ENCODE measurements around the gene TCF7L2. TPM values are rescaled to one million over a fixed set of nuclear protein-coding genes. Genes with fewer than 3 reads are reported as not detected.
A peak's percentile ranks its signal among the peaks of the same experiment; 100 is the strongest.

Gene TCF7L2
- total RNA-seq, 1 donor, result 6.7 TPM

DNA sequence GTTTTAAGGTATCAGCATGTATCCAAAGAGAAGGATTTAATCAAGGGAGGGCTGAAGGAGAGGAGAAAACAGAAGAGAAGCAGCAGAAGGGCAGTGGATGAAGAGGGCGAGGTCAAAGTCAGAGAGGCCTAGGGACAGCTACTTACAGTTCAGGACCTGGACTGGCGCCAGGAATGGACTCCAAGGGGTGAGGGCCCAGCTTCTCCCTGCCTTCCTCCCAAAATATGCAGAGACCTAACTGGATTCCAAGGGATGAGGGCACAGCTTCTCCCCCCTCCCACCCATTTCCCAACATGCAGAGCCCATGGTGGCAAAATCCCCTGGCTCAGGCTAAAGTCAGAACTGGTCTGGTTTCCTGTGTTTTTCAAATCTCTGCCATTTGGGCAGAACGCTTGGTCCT is 3.4 kb upstream of the TCF7L2 start:
- DNase-seq (ENCODE audit: low read depth in 2 of 3, low spot score in 2 of 3), result no peak

DNA sequence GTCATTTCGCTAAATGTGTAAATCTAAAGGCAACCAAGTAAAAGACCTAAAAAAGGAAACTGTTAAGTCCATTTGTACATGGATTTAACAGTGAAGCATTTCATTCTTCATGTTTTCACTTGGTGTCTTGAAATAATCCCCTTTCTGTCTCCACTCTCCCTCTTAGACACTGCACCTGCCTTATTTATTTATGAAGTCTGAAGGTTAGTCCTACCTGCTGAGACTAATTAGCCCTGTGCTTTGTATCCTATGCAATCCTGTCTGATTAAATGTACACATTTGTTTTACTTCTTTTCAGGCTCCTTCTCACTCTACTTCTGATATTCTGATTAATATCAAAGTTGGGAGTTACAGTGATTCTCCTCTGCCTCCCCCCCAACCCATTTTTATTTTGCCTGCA is 1.9 kb upstream of the TCF7L2 start:
- no peak for DNase-seq (ENCODE audit: low read depth in 2 of 3, low spot score in 2 of 3)

DNA sequence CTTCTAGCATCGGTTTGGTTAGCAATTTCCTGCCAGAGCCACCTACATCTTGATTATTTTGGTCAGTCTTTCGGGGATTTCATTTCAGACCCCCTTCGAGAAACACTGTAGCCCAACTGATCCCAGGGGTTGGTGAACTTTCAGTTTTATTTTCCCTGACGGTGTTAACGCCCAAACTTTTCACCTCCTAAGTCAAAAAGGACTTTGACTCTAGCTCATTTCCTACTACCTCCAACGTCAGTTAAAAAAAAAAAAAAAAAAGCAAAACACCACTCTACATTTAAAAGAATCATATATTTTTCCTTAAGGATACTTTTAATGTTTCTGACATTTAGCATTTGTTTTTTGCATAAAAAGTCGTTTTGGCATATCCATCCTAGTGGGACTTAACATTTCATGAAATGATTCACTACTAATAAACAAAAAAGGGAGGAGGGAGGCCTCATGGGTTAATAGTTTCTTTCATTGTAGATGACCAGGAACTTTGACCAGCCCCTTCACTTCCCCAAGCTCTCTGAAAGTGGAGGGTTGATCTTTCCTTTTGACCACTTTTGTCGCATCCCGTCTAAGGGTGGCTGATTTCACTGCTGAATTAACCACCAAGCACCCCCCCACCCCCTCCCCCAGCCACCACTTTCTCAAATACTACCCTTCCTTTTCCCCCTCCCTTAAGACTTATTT is 764 bp upstream of the TCF7L2 start:
- DNase-seq (ENCODE audit: low read depth in 2 of 3, low spot score in 2 of 3), result peak in 1 of 3 donors; percentile 17

DNA sequence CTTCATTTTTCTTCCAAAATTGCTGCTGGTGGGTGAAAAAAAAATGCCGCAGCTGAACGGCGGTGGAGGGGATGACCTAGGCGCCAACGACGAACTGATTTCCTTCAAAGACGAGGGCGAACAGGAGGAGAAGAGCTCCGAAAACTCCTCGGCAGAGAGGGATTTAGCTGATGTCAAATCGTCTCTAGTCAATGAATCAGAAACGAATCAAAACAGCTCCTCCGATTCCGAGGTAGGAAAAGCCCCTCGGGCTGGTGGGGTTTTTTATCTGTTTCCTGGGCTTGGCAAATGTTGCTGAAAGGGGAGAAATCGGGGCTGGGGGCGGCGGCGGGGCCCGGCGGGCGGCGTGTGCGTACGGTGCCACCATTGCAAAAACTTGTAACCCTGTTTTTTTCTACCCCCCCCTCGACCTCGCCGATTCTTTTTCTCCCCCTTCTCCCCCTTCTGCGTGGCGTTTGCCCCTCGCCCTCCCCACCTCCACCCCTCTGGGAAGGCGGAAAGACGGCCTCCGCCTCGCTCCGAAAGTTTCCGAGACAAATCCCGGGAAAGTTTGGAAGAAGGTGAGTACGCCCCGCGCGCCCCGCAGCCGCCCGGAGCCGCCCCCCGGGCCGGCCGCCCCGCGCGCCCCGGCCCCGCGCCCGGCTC is 789 bp downstream of the TCF7L2 start:
- DNase-seq (ENCODE audit: low read depth in 2 of 3, low spot score in 2 of 3), result peak in 1 of 3 donors; percentile 39

DNA sequence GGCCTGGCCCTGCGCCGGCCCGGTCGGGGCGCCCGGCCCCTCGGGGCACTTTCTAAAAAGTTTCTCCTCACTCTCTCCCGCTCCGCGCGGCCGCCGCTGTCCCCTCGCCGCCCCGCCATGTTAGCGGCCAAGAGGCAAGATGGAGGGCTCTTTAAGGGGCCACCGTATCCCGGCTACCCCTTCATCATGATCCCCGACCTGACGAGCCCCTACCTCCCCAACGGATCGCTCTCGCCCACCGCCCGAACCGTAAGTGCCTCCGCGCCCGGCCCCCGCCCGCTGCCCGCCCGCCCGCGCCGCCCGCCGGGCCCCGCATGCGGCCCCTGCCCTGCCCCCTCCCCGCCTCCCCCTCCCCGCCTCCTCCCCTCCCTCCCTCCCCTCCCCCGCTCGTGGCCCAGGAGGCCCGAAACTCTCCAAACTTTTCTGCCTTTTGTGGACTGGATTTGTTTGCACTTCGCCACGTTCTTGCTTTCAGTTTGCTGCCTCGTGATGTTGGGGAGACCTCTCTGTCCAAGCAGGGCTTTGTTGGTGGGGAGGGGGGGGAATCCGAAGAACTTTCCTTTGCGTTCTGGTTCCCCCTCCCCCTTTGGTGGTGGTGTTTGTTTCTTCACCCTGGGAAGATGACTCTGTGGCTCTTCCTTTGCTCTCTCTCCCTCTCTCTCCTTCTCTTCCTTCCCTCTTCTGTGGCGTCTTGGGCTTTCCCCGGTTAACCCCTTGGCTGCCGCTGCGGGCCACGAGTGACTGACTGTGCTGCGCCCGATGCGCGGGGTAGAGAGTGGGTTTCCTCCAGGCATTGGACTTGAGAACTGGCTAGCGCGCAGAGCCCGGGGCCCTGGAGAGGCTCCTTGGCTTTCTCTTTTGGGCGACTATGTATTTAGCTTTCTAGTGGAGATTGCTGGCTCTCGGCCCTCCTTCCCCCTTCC is 1.6 kb downstream of the TCF7L2 start:
- DNase-seq (ENCODE audit: low read depth in 2 of 3, low spot score in 2 of 3), result peak; percentile 18 to 80 (median 80)

DNA sequence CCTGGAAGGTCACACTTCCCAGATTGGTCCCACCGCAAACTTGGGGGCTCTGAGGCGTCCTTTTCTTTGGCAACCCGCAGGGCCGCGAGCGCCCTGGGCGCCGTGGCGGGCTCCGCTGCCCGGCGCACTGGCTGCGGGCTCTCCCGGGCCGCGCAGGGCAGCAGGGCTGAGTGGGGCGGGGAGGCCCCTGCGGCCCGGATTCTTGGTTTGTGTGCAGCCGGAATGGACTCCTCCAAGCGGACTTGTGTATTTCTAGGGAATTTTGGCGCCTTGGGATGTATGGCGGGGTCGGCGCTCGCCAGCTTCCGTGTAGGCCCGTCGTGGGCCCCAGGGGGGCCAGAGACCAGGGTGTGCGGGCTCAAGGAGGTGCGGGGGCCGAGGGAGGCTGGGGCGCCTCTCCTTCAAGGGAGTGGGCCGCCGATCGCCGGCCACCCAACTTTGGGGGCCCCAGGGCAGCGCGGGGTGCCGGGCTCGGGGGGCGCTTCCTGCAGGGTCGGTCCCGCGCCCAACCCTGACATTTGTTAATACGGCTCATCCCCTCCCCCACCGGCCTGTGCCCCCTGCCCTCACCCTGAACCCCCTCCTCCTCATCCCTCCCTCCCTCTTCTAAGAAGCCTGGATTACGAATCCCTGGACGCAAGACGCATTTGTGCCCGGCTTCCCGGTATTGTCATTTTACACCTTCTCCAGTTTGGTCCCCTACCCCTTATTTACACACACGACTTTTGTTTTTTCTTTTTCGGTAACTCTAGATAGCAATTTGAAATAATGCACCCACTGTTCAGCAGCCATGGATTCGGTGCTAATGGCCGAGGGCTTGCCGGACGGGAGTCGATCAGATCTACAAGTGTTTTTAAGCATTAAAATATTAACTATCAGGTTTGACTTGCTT is 2.5 kb downstream of the TCF7L2 start:
- peak in 1 of 3 donors; percentile 9 for DNase-seq (ENCODE audit: low read depth in 2 of 3, low spot score in 2 of 3)

DNA sequence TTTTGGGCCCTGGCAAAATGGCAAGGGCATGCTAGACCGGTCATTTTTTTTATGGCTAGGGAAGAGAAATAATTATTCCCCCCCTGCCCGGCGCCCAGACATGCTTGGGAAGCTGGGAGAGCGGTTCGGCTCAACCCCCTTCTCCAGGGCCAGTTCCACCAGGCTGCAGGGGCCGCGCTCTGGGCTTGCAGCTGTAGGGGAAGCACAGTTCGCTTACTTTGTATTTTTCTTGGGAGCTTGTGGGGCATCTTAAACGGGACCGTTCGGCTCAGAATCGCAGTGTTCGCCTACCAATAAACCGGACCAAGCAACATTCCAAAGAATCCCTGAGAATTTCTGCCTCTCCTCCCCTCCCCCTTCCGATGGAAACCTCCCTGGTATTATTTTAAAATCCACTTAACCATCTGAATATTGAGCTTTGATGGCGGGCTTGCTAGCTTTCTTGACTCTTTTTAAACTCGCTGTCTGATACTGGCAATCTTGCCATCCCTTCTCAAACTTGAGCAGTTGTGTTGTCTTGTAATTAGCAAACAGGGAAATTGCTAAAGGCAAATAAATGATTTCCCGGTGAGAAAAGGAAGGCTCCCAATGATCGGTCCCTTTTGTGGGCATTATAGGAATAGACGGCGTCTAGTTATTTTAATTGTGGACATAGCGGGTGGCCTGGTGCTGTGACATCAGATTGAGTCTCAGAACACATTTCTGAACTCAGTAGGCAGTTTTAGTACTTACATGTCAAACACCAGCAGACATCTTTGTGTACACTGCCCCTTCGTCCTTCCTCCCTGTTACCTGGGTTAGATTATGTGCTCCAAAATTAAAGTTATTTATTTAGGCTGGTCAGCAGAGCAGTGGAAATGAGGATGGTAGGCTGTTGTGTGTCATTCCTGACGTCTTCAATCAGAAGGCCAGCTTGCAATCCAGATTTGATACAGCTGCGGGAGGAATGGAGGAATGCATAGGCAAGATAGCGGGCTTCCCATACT is 3.4 kb downstream of the TCF7L2 start:
- DNase-seq (ENCODE audit: low read depth in 2 of 3, low spot score in 2 of 3), result no peak

DNA sequence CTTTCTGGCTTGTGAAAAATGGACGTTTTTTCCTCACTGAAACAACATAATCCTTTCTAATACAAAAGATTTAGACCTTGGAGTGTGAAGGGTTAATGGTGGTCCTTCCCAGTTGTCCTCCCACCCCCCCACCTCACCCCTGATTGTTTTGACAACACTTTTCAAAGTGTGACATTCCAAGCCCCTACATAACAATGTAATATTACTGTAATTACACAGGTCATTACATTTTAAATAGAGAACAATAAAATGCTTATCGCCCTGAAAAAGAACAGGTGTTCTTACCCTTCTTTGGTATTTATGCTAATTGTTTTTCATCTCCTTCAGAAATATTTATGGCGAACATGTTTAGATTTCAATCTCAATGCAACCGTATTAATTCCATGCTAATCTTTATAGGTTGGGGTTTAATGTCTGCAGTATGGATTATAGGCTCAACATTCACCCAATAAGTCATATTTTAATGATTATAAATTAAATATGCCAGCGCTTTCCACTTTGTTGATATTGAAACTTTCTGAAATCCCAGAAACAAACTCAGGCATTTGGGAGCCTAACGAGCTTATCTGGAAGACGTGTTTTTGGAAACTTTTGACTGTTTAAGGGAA is 5.0 kb downstream of the TCF7L2 start:
- no peak for DNase-seq (ENCODE audit: low read depth in 2 of 3, low spot score in 2 of 3)

DNA sequence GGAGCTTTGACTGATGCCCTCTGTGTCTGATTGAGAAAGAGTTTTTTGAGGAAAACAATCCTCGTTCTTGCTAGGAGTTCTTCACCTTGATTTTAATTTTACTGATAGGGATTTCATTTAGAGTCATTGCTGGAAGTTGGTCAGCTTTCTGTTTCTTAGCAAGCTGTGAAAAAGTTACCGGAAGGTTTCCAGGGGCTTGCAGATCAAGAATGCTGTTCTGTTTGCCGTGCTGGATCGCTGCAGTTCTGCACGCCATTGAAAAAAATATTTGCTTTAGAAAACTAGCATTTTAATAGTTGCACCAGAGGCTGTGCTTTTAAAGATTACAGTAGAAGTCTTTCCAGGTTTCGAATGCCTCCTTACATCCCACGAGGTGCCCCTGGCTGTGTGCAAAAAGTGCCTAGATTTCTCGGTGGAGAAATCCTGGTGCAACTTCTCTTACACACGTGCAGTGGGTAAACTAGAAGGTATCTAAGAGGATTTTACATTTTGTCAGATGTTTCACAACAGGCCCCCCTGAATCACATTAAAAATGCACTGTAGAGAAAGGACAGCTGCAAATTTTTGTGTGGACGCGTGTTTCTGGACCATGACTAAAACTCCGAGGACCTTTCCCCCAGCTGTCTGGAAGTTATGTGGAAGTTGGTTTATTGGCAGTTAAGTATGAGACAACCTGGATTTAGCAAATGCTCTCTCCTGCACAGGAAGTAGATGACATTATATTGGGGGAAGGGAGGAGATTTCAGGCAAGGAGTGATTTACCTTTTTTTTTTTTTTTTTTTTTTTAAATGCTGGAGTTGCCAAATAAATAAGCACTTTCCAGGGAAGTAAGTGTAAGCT is 5.8 kb downstream of the TCF7L2 start:
- no peak for DNase-seq (ENCODE audit: low read depth in 2 of 3, low spot score in 2 of 3)

DNA sequence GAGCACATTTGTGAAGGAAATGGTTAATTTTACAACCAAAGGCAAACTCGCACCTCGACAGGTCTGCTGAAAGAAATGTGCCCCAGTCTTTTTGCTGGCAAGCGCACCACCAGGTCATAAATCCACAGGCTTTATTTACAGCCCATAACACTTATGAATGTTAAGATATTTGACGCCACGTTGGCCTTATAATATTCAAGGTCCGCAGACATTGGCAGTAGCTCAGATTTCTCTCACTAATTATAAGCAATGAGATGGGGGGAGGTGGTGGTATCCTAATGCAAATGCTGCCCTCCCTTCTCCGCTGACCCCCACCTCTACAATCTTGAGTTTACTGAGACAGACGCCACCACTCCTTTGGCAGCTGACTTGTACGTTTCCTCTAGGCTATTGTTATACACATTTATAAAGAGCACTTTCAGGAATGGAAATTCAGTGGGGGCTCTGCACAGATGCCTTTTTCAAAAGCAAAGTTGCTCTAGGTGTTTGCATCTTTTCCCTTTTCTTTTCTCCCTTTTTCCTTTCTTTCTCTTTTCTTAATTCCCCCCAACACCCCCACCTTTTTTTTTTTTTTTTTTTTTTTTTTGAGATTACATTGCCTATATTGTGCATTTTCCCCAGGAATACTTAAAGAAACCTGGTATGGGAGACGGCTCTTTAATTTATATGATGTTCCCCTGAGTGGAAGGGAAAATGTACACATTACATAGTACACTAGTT is 6.7 kb downstream of the TCF7L2 start:
- no peak for DNase-seq (ENCODE audit: low read depth in 2 of 3, low spot score in 2 of 3)

DNA sequence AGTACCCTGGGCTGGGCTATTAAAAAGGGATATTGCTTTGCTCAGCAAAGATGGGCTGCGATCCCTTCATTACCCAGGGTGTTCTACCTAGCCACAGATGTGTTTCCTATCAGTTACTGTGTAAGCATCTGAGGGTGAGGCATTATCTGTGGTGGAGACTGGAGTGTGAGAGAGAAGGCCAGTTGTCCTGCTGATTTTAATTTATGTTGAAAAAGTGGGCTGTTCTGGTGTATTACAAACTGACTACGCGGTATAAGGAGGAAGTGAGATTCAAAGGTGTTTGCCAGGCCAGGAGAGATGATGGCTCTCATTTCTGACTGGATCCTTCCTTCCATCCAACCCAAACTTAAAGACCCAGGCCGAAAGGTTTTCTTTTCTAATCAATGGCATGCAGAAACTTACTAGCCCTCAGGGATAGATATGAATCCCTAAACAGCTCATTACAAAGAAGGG is 7.6 kb downstream of the TCF7L2 start:
- DNase-seq (ENCODE audit: low read depth in 2 of 3, low spot score in 2 of 3), result no peak

DNA sequence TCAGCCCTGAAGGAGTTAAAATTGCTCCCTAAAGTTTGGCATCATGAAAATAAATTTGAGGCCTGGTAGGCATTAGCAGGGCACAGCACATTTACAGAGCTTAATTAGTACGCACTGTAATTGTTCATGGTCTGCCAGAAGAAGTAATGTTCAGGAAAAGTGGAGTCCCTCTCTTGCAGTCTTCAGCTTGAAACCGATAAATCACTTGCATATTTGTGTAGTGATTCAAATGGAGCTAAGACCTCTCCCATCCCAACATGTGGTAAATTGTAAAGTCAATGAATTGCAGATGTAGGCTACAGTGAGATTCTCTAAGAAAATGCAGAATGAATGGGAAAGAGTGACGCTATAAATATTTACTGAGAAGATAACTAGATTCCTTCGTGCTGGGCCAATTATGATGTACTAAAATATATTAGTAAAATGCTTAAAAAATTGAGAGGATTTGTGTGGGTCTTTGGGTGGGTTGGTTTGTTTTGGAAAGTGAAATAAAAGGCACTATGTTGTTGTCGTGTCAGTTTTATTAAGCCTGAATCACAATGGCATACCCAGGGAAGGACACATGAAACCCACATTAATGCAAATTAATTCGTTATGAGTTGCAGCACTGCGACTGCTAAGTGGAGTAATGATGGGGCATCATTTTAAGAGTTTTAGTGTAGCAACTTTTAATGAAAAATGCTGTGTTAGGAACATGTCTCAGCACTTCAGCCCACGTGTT is 8.4 kb downstream of the TCF7L2 start:
- no peak for DNase-seq (ENCODE audit: low read depth in 2 of 3, low spot score in 2 of 3)

DNA sequence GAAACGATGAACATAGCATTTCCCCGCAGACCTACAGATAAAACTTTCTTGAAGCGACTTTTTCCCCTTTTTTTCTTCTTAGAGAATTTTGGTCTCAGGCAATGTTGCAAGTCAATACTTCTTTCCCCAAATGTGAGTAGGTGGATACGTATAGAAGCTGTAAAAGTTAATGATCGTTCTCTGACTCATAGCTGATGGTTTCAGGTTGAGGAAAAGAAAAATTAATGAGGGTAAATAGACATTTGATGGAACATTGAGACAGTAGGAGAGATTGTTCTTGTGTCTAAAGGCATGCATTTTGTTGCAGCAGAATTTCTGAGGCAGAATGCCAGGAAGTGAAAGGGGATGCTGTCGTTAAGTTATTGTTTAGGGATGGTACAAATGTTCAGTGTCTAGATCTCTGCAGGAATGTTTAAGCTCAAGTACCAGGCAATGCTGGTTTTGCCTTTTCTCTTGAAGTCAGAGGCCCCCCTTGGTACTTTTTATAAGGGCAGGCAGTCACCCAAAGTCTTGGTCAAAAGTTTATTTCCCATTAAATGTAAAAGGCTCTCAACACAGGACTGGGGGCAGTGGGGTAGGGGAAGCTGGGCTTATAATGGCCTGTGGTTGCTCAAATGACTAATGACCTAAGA is 9.3 kb downstream of the TCF7L2 start:
- no peak for DNase-seq (ENCODE audit: low read depth in 2 of 3, low spot score in 2 of 3)

DNA sequence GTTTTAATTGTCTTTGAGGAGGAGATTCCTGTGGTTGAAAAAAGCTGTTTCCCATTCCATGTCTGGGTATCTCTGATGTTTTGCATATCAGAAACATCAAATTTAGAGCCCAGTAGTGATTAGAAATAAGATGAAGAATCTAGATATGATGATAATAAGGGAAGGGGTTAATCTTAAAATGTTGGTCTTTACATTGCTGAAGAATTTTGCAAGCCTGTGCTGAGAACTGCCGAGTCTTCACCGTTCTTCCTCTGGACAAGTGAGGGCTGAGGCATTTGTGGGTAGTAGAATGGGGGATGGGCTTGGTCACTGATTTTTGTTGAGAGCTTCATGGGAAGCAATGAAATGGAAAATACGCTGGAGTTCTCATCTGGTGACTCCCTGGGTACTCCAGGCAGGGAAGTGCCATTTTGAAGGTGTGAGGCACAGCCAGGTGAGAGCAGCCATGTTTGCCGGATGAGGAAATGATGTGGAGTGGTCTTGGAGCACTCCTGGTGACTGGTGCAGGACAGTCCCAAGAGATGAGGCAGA is 10.2 kb downstream of the TCF7L2 start:
- no peak for DNase-seq (ENCODE audit: low read depth in 2 of 3, low spot score in 2 of 3)

DNA sequence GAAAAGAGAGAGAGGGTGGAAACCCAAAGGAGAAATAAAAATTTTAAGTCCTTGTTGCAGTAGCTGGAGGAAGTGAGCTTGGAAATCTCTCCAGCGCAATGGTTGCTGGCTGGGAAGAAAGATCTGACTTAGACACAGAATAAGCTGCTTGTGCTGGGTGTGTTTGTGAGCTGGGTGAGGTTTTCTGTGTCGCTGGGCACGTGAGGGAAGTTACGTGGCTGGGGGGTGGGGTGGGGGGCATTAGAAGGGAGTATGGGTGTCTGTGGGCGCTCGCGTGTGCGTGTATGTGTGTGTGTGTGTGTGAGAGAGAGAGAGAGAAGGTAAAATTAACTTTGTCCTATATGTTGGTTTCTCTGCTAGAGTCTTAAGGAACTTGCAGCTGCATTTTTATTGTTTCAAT is 11.6 kb downstream of the TCF7L2 start:
- peak in 1 of 3 donors; percentile 58 for DNase-seq (ENCODE audit: low read depth in 2 of 3, low spot score in 2 of 3)

DNA sequence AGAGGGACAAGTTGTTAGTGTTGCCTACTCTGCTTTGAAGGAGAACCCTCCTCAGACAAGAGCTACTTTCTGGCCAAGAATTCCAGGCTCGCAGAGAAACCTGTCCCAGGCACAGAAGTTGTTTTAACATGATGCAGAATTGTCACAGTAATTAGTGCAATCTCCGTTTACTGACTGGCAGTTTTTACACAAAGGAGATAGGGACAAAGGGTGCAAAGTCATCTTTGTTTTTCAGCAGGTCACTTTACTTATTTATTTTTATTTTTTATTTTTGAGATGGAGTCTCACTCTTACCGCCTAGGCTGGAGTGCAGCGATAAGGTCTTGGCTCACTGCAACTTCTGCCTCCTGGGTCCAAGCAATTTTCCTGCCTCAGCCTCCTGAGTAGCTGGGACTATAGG is 12.3 kb downstream of the TCF7L2 start:
- DNase-seq (ENCODE audit: low read depth in 2 of 3, low spot score in 2 of 3), result no peak

All from hematopoietic multipotent progenitor cell (in vitro differentiated cells).